ENCODE measurements around the gene ZNF200. TPM values are rescaled to one million over a fixed set of nuclear protein-coding genes. Genes with fewer than 3 reads are reported as not detected.

ZNF200 gene
- total RNA-seq, 1 experiment from 2014 or later, result 8.8 TPM

DNA sequence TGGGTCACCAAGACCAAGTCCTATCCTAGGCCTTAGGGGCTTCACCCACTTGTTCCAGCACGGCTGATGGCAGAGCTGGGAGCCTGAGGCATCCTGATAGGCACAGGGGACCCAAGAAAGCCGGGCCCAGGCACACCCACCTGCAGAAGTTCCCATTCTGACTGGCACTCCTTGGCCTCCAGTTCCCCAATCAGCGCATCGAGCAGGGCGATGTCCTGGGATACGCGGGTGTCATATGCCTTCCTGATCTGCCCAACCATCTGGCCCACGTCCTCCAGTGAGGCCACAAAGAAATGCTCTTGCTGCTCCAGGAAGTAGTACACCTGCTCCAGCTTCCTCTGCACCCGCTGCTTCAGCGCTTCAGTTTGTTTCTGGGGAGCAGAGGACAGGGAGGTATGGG lies 11.9 kb upstream of the ZNF200 start (continued):
- TF ChIP-seq, protein P1, sequence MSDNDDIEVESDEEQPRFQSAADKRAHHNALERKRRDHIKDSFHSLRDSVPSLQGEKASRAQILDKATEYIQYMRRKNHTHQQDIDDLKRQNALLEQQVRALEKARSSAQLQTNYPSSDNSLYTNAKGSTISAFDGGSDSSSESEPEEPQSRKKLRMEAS (IDR thresholded peaks at IDR 0.05), result no peak
- TF ChIP-seq SP1 (IDR thresholded peaks at IDR 0.05; ENCODE audit: low read depth) (no peak), JUND (IDR thresholded peaks at IDR 0.05) (no peak), TCF7L2 (IDR thresholded peaks at IDR 0.05; ENCODE audit: borderline replicate concordance, extremely low read depth, insufficient read depth, insufficient read length) (no peak), CEBPB (IDR thresholded peaks at IDR 0.05; ENCODE audit: low read depth) (no peak), SIN3A (IDR thresholded peaks at IDR 0.05; ENCODE audit: low read depth) (no peak), RAD21 (IDR thresholded peaks at IDR 0.05; ENCODE audit: low read depth) (no peak), ZFX (IDR thresholded peaks at IDR 0.05) (no peak)

GRCh38 chr16:3246002-3246401 lies 11.0 kb upstream of the ZNF200 start:
- Histone ChIP-seq H3K4me2 (ENCODE audit: low read length) (no peak overlapping the region), H4K20me1 (ENCODE audit: insufficient read depth) (no peaks in the 10 kb centered on the region), H3K27me3 (ENCODE audit: insufficient read depth, low read length) (no peaks in the 10 kb centered on the region), H3K9me3 (ENCODE audit: control insufficient read depth in 1 of 2, insufficient read depth in 1 of 2, low read depth in 1 of 2, low read length in 2 of 2) (peaks cover 3% of the 10 kb centered on the region in 2 experiments; a peak in 2 of 4 replicates), H3K4me3 (replicated peaks in 1 of 2; ENCODE audit: low read depth in 1 of 2, low read length in 2 of 2) (no peak overlapping the region), H3K27ac (ENCODE audit: low read depth, low read length) (no peak overlapping the region), H3K79me2 (ENCODE audit: insufficient read depth, low read length) (no peaks in the 10 kb centered on the region), H3K36me3 (ENCODE audit: control insufficient read depth in 1 of 2, insufficient read depth in 2 of 2, low read length in 2 of 2) (no peaks in the 10 kb centered on the region), H3K9me2 (ENCODE audit: insufficient read depth) (no peaks in the 10 kb centered on the region), H3K9ac (ENCODE audit: low read length) (no peak overlapping the region), H2AFZ (ENCODE audit: low read depth, low read length, poor library complexity, severe bottlenecking) (no peak overlapping the region), H3K4me1 (ENCODE audit: control insufficient read depth in 1 of 2, insufficient read depth in 2 of 2, low read length in 2 of 2) (peaks cover 0 to 4% of the 10 kb centered on the region in 2 experiments; a peak in 1 of 4 replicates)
- RAD21 ChIA-PET (ENCODE audit: low non-redundant PET in 1 of 2, low total read pairs in 2 of 2, uncharacterized antibody in 2 of 2, unreplicated experiment in 2 of 2), result no interaction called here
- intact Hi-C loops (cut with micrococcal nuclease), result no loop called here
- DNase-seq (ENCODE audit: low read depth, low spot score), result no peak
- CTCF ChIA-PET, result no interaction called here
- no peak for ATAC-seq
- TF ChIP-seq, protein P1 (IDR thresholded peaks at IDR 0.05), result no peak
- TF ChIP-seq, protein P2, sequence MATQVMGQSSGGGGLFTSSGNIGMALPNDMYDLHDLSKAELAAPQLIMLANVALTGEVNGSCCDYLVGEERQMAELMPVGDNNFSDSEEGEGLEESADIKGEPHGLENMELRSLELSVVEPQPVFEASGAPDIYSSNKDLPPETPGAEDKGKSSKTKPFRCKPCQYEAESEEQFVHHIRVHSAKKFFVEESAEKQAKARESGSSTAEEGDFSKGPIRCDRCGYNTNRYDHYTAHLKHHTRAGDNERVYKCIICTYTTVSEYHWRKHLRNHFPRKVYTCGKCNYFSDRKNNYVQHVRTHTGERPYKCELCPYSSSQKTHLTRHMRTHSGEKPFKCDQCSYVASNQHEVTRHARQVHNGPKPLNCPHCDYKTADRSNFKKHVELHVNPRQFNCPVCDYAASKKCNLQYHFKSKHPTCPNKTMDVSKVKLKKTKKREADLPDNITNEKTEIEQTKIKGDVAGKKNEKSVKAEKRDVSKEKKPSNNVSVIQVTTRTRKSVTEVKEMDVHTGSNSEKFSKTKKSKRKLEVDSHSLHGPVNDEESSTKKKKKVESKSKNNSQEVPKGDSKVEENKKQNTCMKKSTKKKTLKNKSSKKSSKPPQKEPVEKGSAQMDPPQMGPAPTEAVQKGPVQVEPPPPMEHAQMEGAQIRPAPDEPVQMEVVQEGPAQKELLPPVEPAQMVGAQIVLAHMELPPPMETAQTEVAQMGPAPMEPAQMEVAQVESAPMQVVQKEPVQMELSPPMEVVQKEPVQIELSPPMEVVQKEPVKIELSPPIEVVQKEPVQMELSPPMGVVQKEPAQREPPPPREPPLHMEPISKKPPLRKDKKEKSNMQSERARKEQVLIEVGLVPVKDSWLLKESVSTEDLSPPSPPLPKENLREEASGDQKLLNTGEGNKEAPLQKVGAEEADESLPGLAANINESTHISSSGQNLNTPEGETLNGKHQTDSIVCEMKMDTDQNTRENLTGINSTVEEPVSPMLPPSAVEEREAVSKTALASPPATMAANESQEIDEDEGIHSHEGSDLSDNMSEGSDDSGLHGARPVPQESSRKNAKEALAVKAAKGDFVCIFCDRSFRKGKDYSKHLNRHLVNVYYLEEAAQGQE (IDR thresholded peaks at IDR 0.05; ENCODE audit: low read depth), result no peak
- no peak for TF ChIP-seq CBX3 (IDR thresholded peaks at IDR 0.05; ENCODE audit: low read depth)
- no peak for TF ChIP-seq POLR2AphosphoS5 (IDR thresholded peaks at IDR 0.05; ENCODE audit: low read depth, low read length)
- TF ChIP-seq SP1 (IDR thresholded peaks at IDR 0.05; ENCODE audit: low read depth), result no peak
- no peak for TF ChIP-seq YY1 (IDR thresholded peaks at IDR 0.05; ENCODE audit: extremely low read depth, insufficient replicate concordance, low read depth, low read length)
- no peak for TF ChIP-seq SIN3A (IDR thresholded peaks at IDR 0.05; ENCODE audit: low read depth)
- TF ChIP-seq, protein P3, sequence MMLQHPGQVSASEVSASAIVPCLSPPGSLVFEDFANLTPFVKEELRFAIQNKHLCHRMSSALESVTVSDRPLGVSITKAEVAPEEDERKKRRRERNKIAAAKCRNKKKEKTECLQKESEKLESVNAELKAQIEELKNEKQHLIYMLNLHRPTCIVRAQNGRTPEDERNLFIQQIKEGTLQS (IDR thresholded peaks at IDR 0.05), result no peak
- no peak for TF ChIP-seq ZFX (IDR thresholded peaks at IDR 0.05)
- TF ChIP-seq CTCF (IDR thresholded peaks at IDR 0.05 in 2 of 3, conservative IDR thresholded peaks at IDR 0.05 in 1 of 3; ENCODE audit: borderline replicate concordance in 1 of 3, insufficient read depth in 1 of 3, low read depth in 2 of 3, low read length in 2 of 3), result no peak
- no peak for TF ChIP-seq EZH2phosphoT487 (IDR thresholded peaks at IDR 0.05; ENCODE audit: borderline replicate concordance)
- no peak for TF ChIP-seq ELF1 (IDR thresholded peaks at IDR 0.05; ENCODE audit: borderline replicate concordance, low read depth)
- TF ChIP-seq RAD21 (IDR thresholded peaks at IDR 0.05; ENCODE audit: low read depth), result no peak
- POLR2A ChIA-PET, result no interaction called here
- BruUV-seq (replicated peaks), result no TSS peak
